ENCODE data around the gene ASB12. TPM values are rescaled to one million over a fixed set of nuclear protein-coding genes. Genes with fewer than 3 reads are reported as not detected.

ASB12 gene
- total RNA-seq, 1 donor from 2014 or later: not detected

- Mint-ChIP-seq H3K27me3 (ENCODE audit: unreplicated experiment) (no peaks in the 10 kb centered on the region), H3K27ac (ENCODE audit: unreplicated experiment) (peak overlapping the region; percentile 94), H3K9me3 (ENCODE audit: unreplicated experiment) (no peaks in the 10 kb centered on the region), H3K36me3 (ENCODE audit: unreplicated experiment) (no peaks in the 10 kb centered on the region), H3K4me1 (ENCODE audit: unreplicated experiment) (peaks cover 19% of the 10 kb centered on the region), H3K4me3 (ENCODE audit: unreplicated experiment) (peak overlapping the region; percentile 83)
- no peak for TF ChIP-seq CTCF (IDR thresholded peaks at IDR 0.05)
- no peak for DNase-seq (ENCODE audit: extremely low spot score, unreplicated experiment)
Observed at GRCh38 chrX:64206556-64207162, 23.7 kb downstream of the ASB12 start.

DNA sequence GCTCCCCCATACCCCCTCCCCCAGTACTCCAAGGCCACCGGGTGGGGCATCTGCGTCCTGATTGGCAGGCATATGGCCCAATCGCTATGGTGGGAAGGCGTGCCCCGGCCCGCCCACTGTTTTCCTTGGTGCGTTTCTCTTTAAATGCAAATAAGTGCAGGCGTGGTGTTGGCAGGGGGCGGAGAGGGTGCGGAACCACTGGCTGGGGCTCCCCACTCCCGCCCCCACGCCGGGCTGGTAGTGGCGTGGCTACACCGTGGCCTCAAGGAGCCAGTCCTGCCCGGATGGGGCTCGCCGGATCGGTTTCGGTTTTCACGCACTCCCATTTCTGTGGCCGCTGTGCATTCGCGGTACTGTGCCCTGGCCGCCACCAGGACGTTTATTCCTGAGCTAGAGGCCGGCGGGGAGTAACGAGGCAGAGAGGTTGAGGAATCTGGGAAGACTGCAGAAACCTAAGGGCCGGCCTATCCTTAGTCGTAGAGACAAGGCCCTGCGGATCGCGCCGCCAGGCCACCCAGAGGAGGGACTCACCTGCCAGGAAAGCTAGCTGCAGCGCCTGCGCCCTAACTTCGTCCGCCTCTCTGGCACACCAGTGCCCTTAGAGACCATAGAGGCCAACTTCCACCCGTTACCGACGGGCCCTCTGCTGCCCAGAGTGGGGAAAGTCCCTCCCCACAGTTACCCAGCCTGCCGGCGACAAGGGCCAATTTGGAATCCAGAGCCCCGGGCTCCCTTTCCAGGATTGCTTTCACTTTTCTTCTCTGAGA, 24.5 kb downstream of the ASB12 start:
- DNase-seq (ENCODE audit: extremely low spot score, unreplicated experiment): peak; percentile 95
- Mint-ChIP-seq H3K9me3 (ENCODE audit: unreplicated experiment) (no peaks in the 10 kb centered on the region), H3K27me3 (ENCODE audit: unreplicated experiment) (no peaks in the 10 kb centered on the region), H3K36me3 (ENCODE audit: unreplicated experiment) (no peaks in the 10 kb centered on the region), H3K4me1 (ENCODE audit: unreplicated experiment) (peaks cover 19% of the 10 kb centered on the region), H3K27ac (ENCODE audit: unreplicated experiment) (peak overlapping the region; percentile 94), H3K4me3 (ENCODE audit: unreplicated experiment) (peak overlapping the region; percentile 83)
- peak; percentile 35 for TF ChIP-seq CTCF (IDR thresholded peaks at IDR 0.05)

DNA sequence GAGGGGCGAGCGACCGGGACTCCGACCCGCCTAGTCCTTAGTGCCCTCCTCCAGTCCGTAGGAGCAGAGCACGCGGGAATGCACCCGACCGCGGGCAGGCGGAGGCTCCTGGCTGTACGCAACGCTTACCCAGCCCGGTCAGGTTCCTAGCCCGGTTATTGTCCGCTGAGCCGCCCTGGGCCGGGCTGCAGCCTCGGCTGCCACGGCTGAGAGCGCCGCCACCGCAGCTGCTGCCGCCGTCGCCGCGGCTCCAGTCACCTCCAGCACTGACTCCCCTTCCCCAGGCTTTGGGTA, 25.0 kb downstream of the ASB12 start, which contains the start of gene AMER1:
Gene AMER1, minus strand, starts transcription at position 268 of the 294 bp plus-strand sequence. CDS start 12,422 bp downstream, outside the sequence.
- Mint-ChIP-seq H3K27me3 (ENCODE audit: unreplicated experiment) (no peaks in the 10 kb centered on the region), H3K9me3 (ENCODE audit: unreplicated experiment) (no peaks in the 10 kb centered on the region), H3K27ac (ENCODE audit: unreplicated experiment) (peak within 1 kb of the TSS; percentile 94), H3K36me3 (ENCODE audit: unreplicated experiment) (no peaks in the 10 kb centered on the region), H3K4me3 (ENCODE audit: unreplicated experiment) (peak within 1 kb of the TSS; percentile 83), H3K4me1 (ENCODE audit: unreplicated experiment) (peaks cover 19% of the 10 kb centered on the region)
- no peak for DNase-seq (ENCODE audit: extremely low spot score, unreplicated experiment)
- no peak for TF ChIP-seq CTCF (IDR thresholded peaks at IDR 0.05)

- H3K27me3 Mint-ChIP-seq (ENCODE audit: unreplicated experiment): no peaks in the 10 kb centered on the region
- H3K4me1 Mint-ChIP-seq (ENCODE audit: unreplicated experiment): peaks cover 19% of the 10 kb centered on the region
- TF ChIP-seq CTCF (IDR thresholded peaks at IDR 0.05): no peak
- H3K9me3 Mint-ChIP-seq (ENCODE audit: unreplicated experiment): no peaks in the 10 kb centered on the region
- no peaks in the 10 kb centered on the region for H3K36me3 Mint-ChIP-seq (ENCODE audit: unreplicated experiment)
- DNase-seq (ENCODE audit: extremely low spot score, unreplicated experiment): no peak
- H3K4me3 Mint-ChIP-seq (ENCODE audit: unreplicated experiment): peak overlapping the region; percentile 83
- peak overlapping the region; percentile 70 for H3K27ac Mint-ChIP-seq (ENCODE audit: unreplicated experiment)
Observed at GRCh38 chrX:64204701-64205440, 25.5 kb downstream of the ASB12 start.

- no peak for DNase-seq (ENCODE audit: extremely low spot score, unreplicated experiment)
Observed at GRCh38 chrX:64204252-64204651, 26.2 kb downstream of the ASB12 start.

More at GRCh38 chrX:64204252-64204651, 26.2 kb downstream of the ASB12 start:
- Mint-ChIP-seq H3K4me3 (ENCODE audit: unreplicated experiment) (peak overlapping the region; percentile 75), H3K9me3 (ENCODE audit: unreplicated experiment) (no peaks in the 10 kb centered on the region), H3K36me3 (ENCODE audit: unreplicated experiment) (no peaks in the 10 kb centered on the region), H3K27ac (ENCODE audit: unreplicated experiment) (peak overlapping the region; percentile 70), H3K4me1 (ENCODE audit: unreplicated experiment) (peaks cover 19% of the 10 kb centered on the region), H3K27me3 (ENCODE audit: unreplicated experiment) (no peaks in the 10 kb centered on the region)
- TF ChIP-seq CTCF (IDR thresholded peaks at IDR 0.05): no peak

Data from osteocyte (in vitro differentiated cells).